ENCODE results near the gene ZDHHC9. TPM values are rescaled to one million over a fixed set of nuclear protein-coding genes. Genes with fewer than 3 reads are reported as not detected.

Gene ZDHHC9
- polyA plus RNA-seq, 6 donors from 2014 or later, result 2.9 to 5.2 (median 3.8) TPM; not detected in 1

- ATAC-seq (ENCODE audit: low read depth in 2 of 2) (no peak), DNase-seq (no peak)
- Mint-ChIP-seq H3K27me3 (no peaks in the 10 kb centered on the region), H3K27ac (peak overlapping the region; percentile 96 to 99 (median 98)), H3K4me3 (peak overlapping the region; percentile 87 to 100 (median 97)), H3K4me1 (peaks cover 50 to 77% (median 54%) of the 10 kb centered on the region in 3 donors), H3K36me3 (peaks cover 5 to 19% of the 10 kb centered on the region in 2 donors), H3K9me3 (peaks cover 0 to 6% (median 0%) of the 10 kb centered on the region in 7 donors)
Measured at GRCh38 chrX:129779086-129779672, 64.5 kb downstream of the ZDHHC9 start.

DNA sequence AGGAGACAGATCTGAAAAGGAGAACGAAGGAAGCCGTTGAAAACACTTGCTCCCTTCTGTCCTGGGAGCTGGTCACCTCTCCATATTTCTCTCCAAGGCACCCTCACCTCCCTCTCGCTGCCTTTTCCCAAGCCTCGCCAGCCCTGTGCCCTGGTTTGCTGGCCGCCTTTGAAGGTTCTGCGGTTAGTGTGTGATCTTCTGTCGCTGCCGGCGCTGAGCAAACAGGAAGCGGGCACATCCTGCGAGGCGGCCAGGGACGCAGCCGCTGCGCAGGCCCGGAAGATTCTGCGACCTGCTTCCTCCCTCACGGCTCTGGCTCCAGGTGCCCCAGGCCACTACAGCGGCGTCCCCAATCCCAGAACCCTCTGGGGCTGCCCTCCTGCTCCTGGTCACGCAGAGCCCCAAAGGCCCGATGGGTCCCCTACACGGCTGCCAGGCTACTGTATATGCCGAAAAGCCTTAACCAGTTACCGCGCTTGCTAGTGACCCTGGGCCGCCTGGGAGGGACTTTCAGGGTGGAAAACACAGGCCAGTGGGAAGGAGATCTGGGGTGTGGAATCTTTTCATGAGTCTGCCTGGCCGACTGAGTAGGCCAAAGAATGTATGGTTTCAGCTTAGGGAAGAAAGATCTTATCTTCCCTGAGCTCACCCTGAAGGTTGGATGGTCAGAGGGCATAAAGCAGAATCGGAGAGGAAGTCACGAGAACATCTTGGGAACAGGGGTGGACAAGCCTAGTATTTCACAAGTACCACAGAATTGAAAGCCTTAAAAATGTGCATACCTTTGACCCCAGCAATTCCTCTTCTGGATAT lies 66.3 kb downstream of the ZDHHC9 start:
- no peaks in the 10 kb centered on the region for H3K27me3 Mint-ChIP-seq
- ATAC-seq (ENCODE audit: low read depth in 2 of 2) (peak; percentile 26 to 30), DNase-seq (peak; percentile 78)

GRCh38 chrX:129773649-129774458 lies 69.8 kb downstream of the ZDHHC9 start:
- Mint-ChIP-seq H3K36me3 (no peaks in the 10 kb centered on the region), H3K4me3 (peak overlapping the region in 7 of 8 donors; percentile 5 to 85 (median 63)), H3K4me1 (peaks cover 42 to 82% (median 59%) of the 10 kb centered on the region in 3 donors), H3K27me3 (no peaks in the 10 kb centered on the region), H3K27ac (peak overlapping the region; percentile 97 to 99 (median 98)), H3K9me3 (peaks cover 0 to under 1% (median 0%) of the 10 kb centered on the region in 7 donors)
- no peak for ATAC-seq (ENCODE audit: low read depth in 2 of 2)
- DNase-seq, result no peak

More for the DNA sequence above, 66.3 kb downstream of the ZDHHC9 start:
- H3K4me3 Mint-ChIP-seq, result peak overlapping the region; percentile 87 to 100 (median 91)
- H3K9me3 Mint-ChIP-seq, result peaks cover 0 to 6% (median 0%) of the 10 kb centered on the region in 7 donors
- H3K36me3 Mint-ChIP-seq, result peaks cover 5 to 10% of the 10 kb centered on the region in 2 donors
- H3K27ac Mint-ChIP-seq, result peak overlapping the region; percentile 98 to 99 (median 99)
- H3K4me1 Mint-ChIP-seq, result peaks cover 45 to 77% (median 47%) of the 10 kb centered on the region in 3 donors

GRCh38 chrX:129772796-129773431 lies 70.8 kb downstream of the ZDHHC9 start:
- peak; percentile 89 for DNase-seq
- ATAC-seq (ENCODE audit: low read depth in 2 of 2), result peak; percentile 72
- peak overlapping the region; percentile 45 to 88 (median 83) for H3K4me3 Mint-ChIP-seq
- no peaks in the 10 kb centered on the region for H3K9me3 Mint-ChIP-seq
- H3K36me3 Mint-ChIP-seq, result no peaks in the 10 kb centered on the region
- peak overlapping the region; percentile 97 to 99 (median 98) for H3K27ac Mint-ChIP-seq
- H3K4me1 Mint-ChIP-seq, result peaks cover 45 to 87% (median 65%) of the 10 kb centered on the region in 3 donors
- H3K27me3 Mint-ChIP-seq, result no peaks in the 10 kb centered on the region

DNA sequence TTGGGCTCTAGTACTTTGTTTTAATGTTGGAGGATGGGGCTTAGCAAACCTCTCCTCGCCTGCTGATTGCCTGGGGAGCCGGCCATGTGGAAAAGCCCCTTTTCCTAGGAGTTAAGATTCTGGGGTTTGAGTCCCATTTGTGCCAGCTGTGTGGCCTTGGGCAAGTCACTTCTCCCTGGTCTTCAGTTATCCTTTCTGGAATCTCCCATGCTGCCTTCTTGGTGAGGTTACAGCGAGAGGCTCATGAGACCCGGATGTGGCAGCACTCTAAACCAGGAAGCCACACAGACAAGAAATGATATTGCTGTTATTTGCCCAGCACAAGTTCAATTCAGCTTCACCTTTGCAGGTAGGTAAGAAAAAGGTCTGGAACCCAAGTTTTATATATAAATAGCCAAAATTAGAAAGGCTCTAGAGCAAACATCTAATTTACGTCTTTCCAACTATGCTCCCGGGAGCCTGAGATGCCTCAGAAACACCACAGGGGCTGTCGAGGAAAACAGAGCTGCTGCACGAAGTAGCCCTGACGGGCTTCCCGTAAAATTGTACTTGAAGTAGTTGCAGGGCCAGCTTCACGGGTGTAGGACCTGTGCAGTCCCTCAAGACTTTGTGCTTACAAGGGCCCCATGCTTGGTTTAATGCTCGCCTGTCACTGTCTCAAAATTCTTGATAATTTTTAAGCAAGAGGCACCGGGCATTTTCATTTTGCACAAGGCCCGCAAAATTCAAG lies 72.3 kb downstream of the ZDHHC9 start:
- H3K36me3 Mint-ChIP-seq, result no peaks in the 10 kb centered on the region
- H3K27me3 Mint-ChIP-seq, result no peaks in the 10 kb centered on the region
- H3K9me3 Mint-ChIP-seq, result no peaks in the 10 kb centered on the region
- peak overlapping the region in 3 of 8 donors; percentile 6 to 75 (median 24) for H3K4me3 Mint-ChIP-seq
- H3K4me1 Mint-ChIP-seq, result peaks cover 42 to 84% (median 58%) of the 10 kb centered on the region in 3 donors
- ATAC-seq (ENCODE audit: low read depth in 2 of 2) (no peak), DNase-seq (no peak)
- peak overlapping the region; percentile 77 to 99 (median 92) for H3K27ac Mint-ChIP-seq

- ATAC-seq (ENCODE audit: low read depth in 2 of 2) (peak; percentile 46 to 53), DNase-seq (peak; percentile 64)
- Mint-ChIP-seq H3K27ac (peak overlapping the region; percentile 80 to 95 (median 94)), H3K4me1 (peaks cover 33 to 73% (median 50%) of the 10 kb centered on the region in 3 donors), H3K4me3 (peak overlapping the region; percentile 15 to 78 (median 49)), H3K9me3 (no peaks in the 10 kb centered on the region), H3K27me3 (no peaks in the 10 kb centered on the region), H3K36me3 (no peaks in the 10 kb centered on the region)
Measured at GRCh38 chrX:129769467-129770154, 74.1 kb downstream of the ZDHHC9 start.

GRCh38 chrX:129768586-129769466 lies 74.9 kb downstream of the ZDHHC9 start:
- H3K9me3 Mint-ChIP-seq, result no peaks in the 10 kb centered on the region
- H3K36me3 Mint-ChIP-seq, result no peaks in the 10 kb centered on the region
- peak overlapping the region; percentile 80 to 95 (median 94) for H3K27ac Mint-ChIP-seq
- H3K4me3 Mint-ChIP-seq, result peak overlapping the region in 6 of 8 donors; percentile 47 to 69 (median 54)
- no peaks in the 10 kb centered on the region for H3K27me3 Mint-ChIP-seq
- no peak for ATAC-seq (ENCODE audit: low read depth in 2 of 2)
- H3K4me1 Mint-ChIP-seq, result peaks cover 26 to 65% (median 43%) of the 10 kb centered on the region in 3 donors
- DNase-seq, result no peak

GRCh38 chrX:129768186-129768585 lies 75.5 kb downstream of the ZDHHC9 start:
- H3K4me1 Mint-ChIP-seq, result peaks cover 25 to 59% (median 39%) of the 10 kb centered on the region in 3 donors

GRCh38 chrX:129763666-129764065 lies 80.0 kb downstream of the ZDHHC9 start:
- H3K27me3 Mint-ChIP-seq, result no peaks in the 10 kb centered on the region
- no peak overlapping the region for H3K27ac Mint-ChIP-seq
- ATAC-seq (ENCODE audit: low read depth in 2 of 2), result no peak

More at GRCh38 chrX:129768186-129768585, 75.5 kb downstream of the ZDHHC9 start:
- peak overlapping the region in 5 of 8 donors; percentile 18 to 64 (median 50) for H3K4me3 Mint-ChIP-seq
- H3K9me3 Mint-ChIP-seq, result peaks cover 0 to 1% (median 0%) of the 10 kb centered on the region in 7 donors
- H3K36me3 Mint-ChIP-seq, result no peaks in the 10 kb centered on the region
- DNase-seq, result no peak
- peak overlapping the region in 4 of 6 donors; percentile 44 to 94 (median 82) for H3K27ac Mint-ChIP-seq
- H3K27me3 Mint-ChIP-seq, result no peaks in the 10 kb centered on the region
- ATAC-seq (ENCODE audit: low read depth in 2 of 2), result no peak

DNA sequence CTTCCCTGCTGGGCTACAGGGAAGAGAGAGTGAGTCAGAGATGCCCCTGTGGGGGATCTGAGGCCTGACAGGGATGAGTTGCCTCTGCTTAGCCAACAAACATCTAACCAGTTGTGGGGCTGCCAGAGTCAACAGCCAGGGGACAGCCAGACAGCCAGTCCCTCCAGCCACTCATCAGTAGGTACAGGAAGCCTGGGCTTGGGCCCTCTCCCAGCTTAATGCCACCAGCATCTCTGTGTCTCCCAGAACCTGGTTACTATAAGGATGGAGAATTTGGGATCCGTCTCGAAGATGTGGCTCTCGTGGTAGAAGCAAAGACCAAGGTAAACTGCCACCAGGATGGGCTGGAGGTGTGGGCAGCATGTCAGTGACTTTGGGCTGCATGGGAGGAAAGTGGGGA lies 81.2 kb downstream of the ZDHHC9 start:
- Mint-ChIP-seq H3K27me3 (no peaks in the 10 kb centered on the region), H3K9me3 (peaks cover 0 to 3% (median 0%) of the 10 kb centered on the region in 7 donors), H3K36me3 (no peaks in the 10 kb centered on the region), H3K27ac (peak overlapping the region in 1 of 6 donors; percentile 89), H3K4me1 (peaks cover 27 to 38% (median 34%) of the 10 kb centered on the region in 3 donors), H3K4me3 (no peak overlapping the region)
- ATAC-seq (ENCODE audit: low read depth in 2 of 2) (no peak), DNase-seq (no peak)

More at GRCh38 chrX:129763666-129764065, 80.0 kb downstream of the ZDHHC9 start:
- peaks cover 23 to 38% (median 31%) of the 10 kb centered on the region in 3 donors for H3K4me1 Mint-ChIP-seq
- H3K9me3 Mint-ChIP-seq, result peaks cover 0 to 3% (median 0%) of the 10 kb centered on the region in 7 donors
- no peaks in the 10 kb centered on the region for H3K36me3 Mint-ChIP-seq
- DNase-seq, result no peak
- H3K4me3 Mint-ChIP-seq, result no peak overlapping the region

DNA sequence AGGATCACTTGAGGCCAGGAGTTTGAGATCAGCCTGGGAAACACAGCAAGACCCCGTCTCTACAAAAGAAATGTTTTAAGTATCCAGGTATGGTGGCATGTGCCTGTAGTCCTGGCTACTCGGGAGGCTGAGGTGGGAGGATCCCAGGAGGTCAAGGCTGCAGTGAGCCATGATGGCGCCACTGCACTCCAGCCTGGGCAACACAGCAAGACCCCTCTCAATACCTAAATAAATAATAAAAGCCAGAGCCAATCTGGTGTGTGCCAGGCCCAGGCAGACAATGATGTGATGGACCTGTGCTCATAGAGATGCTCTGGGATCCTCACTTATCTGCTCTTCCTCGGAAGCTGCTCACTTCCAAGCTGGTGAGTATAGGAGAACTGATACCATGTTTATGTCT lies 82.1 kb downstream of the ZDHHC9 start:
- Mint-ChIP-seq H3K4me1 (peaks cover 30 to 40% (median 37%) of the 10 kb centered on the region in 3 donors), H3K4me3 (no peak overlapping the region), H3K27me3 (no peaks in the 10 kb centered on the region), H3K9me3 (peaks cover 0 to 3% (median 0%) of the 10 kb centered on the region in 7 donors), H3K27ac (peak overlapping the region in 1 of 6 donors; percentile 42), H3K36me3 (no peaks in the 10 kb centered on the region)
- ATAC-seq (ENCODE audit: low read depth in 2 of 2), result no peak
- no peak for DNase-seq

Measured in naive B cell (primary cell).